Endothelial cell of umbilical vein (primary cell): Measurements from ENCODE around the gene ZNF487. TPM values are rescaled to one million over a fixed set of nuclear protein-coding genes. Genes with fewer than 3 reads are reported as not detected.

Source experiments
- BruUV-seq: library from RNA; stranded (reverse); fragments of 400-500 nt; replicated peaks from 2 replicates; lab custom pipeline; 2021; lab: Mats Ljungman, UMichigan
- CTCF ChIA-PET: fragments of 300-600, 350-600 bp; sonication (Branson Sonifier 250); formaldehyde crosslinking; loops from one replicate; lab custom pipeline; 2021; ENCODE audit warnings: antibody characterized with exemption, inconsistent platforms; lab: Charles Lee
- POLR2A ChIA-PET: fragments of 300-600, 350-600 bp; sonication (Branson Sonifier 250); formaldehyde crosslinking; loops from one replicate; lab custom pipeline; 2021; ENCODE audit warnings: antibody characterized with exemption, inconsistent platforms; lab: Charles Lee
- DNase-seq: peaks from one replicate; pipeline ENCODE4 v3.0.0-alpha.2; 2011; ENCODE audit warnings: low read depth, low spot score
- FAIRE-seq: peaks from 2 replicates; lab custom pipeline; 2011; peaks lifted over from hg19 to GRCh38; lab: Jason Lieb, UNC
- H2AFZ ChIP-seq: 2 replicates; pipeline ENCODE4 v1.6.0; 2012; ENCODE audit warnings: low read depth, low read length, control low read depth, inconsistent platforms
- H3K27ac ChIP-seq: 2 replicates; pipeline ENCODE4 v1.5.1; 2011; ENCODE audit warnings: low read depth, mild to moderate bottlenecking, control low read depth, low read length, moderate library complexity; ENCODE audit not compliant: insufficient read depth
- H3K27me3 ChIP-seq, 2 experiments: 2 replicates each; pipeline versions ENCODE4 v1.6.0 to v1.6.1; 2011; ENCODE audit warnings: low read length in 2 of 2, mixed read lengths in 1 of 2; ENCODE audit not compliant: control insufficient read depth in 2 of 2, insufficient read depth in 2 of 2
- H3K36me3 ChIP-seq, 2 experiments: 2 replicates in 1 of 2; 3 replicates in 1 of 2; pipeline ENCODE4 v1.5.1; 2011; ENCODE audit warnings: low read length in 2 of 2, mild to moderate bottlenecking in 1 of 2, moderate library complexity in 1 of 2; ENCODE audit not compliant: control insufficient read depth in 2 of 2, insufficient read depth in 2 of 2; ENCODE audit errors: extremely low read depth in 1 of 2
- H3K4me1 ChIP-seq: 3 replicates; pipeline ENCODE4 v1.5.1; 2011; ENCODE audit warnings: mild to moderate bottlenecking, low read length; ENCODE audit not compliant: control insufficient read depth, insufficient read depth; ENCODE audit errors: extremely low read depth
- H3K4me2 ChIP-seq: 2 replicates; pipeline ENCODE4 v1.6.1; 2011; ENCODE audit warnings: low read length, control low read depth, mixed read lengths; ENCODE audit not compliant: insufficient read depth
- H3K4me3 ChIP-seq, 3 experiments: fragments of 200-600 bp in 1 of 3; sonication (generic), shearing (Covaris generic) in 1 of 3; replicated peaks in 1 of 3; 2 replicates each; pipeline ENCODE4 v1.5.1; 2011 to 2016; ENCODE audit warnings: control low read depth in 3 of 3, low read length in 3 of 3, mild to moderate bottlenecking in 2 of 3, inconsistent platforms in 1 of 3, low read depth in 1 of 3, moderate library complexity in 1 of 3; ENCODE audit not compliant: insufficient read depth in 1 of 3
- H3K79me2 ChIP-seq: 2 replicates; pipeline ENCODE4 v1.6.0; 2012; ENCODE audit warnings: low read length, inconsistent platforms; ENCODE audit not compliant: control insufficient read depth, insufficient read depth
- H3K9ac ChIP-seq: replicated peaks from 2 replicates; pipeline ENCODE3; 2011; ENCODE audit warnings: low read length, control low read depth; ENCODE audit not compliant: insufficient read depth; ENCODE audit errors: extremely low read depth
- H3K9me1 ChIP-seq: replicated peaks from 3 replicates; pipeline ENCODE4 v1.6.0; 2011; ENCODE audit warnings: mild to moderate bottlenecking, low read length; ENCODE audit not compliant: control insufficient read depth, insufficient read depth; ENCODE audit errors: extremely low read depth
- H3K9me3 ChIP-seq: replicated peaks from 2 replicates; pipeline ENCODE4 v1.5.1; 2012; ENCODE audit warnings: low read length, inconsistent platforms; ENCODE audit not compliant: control insufficient read depth, insufficient read depth
- H4K20me1 ChIP-seq: replicated peaks from 2 replicates; pipeline ENCODE3; 2011; ENCODE audit warnings: mild to moderate bottlenecking, low read length; ENCODE audit not compliant: control insufficient read depth, insufficient read depth; ENCODE audit errors: extremely low read depth
- EZH2 ChIP-seq: IDR thresholded peaks from 2 replicates; pipeline ENCODE4 v1.6.1; 2012; ENCODE audit warnings: borderline replicate concordance, low read depth, mild to moderate bottlenecking, moderate library complexity, low read length, inconsistent platforms; ENCODE audit not compliant: severe bottlenecking
- FOS ChIP-seq: IDR thresholded peaks from 2 replicates; pipeline ENCODE4 v1.6.1; 2011; ENCODE audit warnings: mild to moderate bottlenecking, low read length, moderate library complexity, borderline replicate concordance; ENCODE audit not compliant: insufficient read depth
- GATA2 ChIP-seq: IDR thresholded peaks from 2 replicates; pipeline ENCODE4 v1.7.0; 2011; ENCODE audit warnings: low read depth, mild to moderate bottlenecking, moderate library complexity, mixed read lengths, low read length; ENCODE audit not compliant: insufficient read length, insufficient read depth
- JUN ChIP-seq: IDR thresholded peaks from 2 replicates; pipeline ENCODE4 v1.6.1; 2011; ENCODE audit warnings: borderline replicate concordance, low read depth; ENCODE audit not compliant: insufficient read length, insufficient read depth
- MAX ChIP-seq: IDR thresholded peaks from 2 replicates; pipeline ENCODE4 v1.6.1; 2011; ENCODE audit not compliant: insufficient read depth, insufficient read length
- MYC ChIP-seq: IDR thresholded peaks from one replicate; pipeline ENCODE4 v1.6.1; 2011; ENCODE audit warnings: mild to moderate bottlenecking, low read depth, low read length
- POLR2A ChIP-seq: IDR thresholded peaks from 2 replicates; pipeline ENCODE4 v1.6.1; 2012; ENCODE audit warnings: low read depth, mild to moderate bottlenecking, control low read depth, low read length
- POLR2AphosphoS5 ChIP-seq: IDR thresholded peaks from 2 replicates; pipeline ENCODE4 v1.6.1; 2012; ENCODE audit warnings: low read depth, mild to moderate bottlenecking, control low read depth, low read length, moderate library complexity; ENCODE audit not compliant: insufficient read depth
- dilution Hi-C: fragments of 300-500 bp; cut with MboI; formaldehyde crosslinking; loops from one replicate; pipeline ENCODE4 v1.15.0; 2019; ENCODE audit warnings: low sequenced_read_pairs; ENCODE audit not compliant: extremely low pct_ligation_motif_present
- intact Hi-C: fragments of 100-400 bp; cut with micrococcal nuclease; formaldehyde crosslinking; loops from one replicate; pipeline ENCODE4 v1.10.0; 2022
- polyA plus RNA-seq, 4 experiments: library from polyadenylated mRNA; depleted of rRNA in 3 of 4; stranded (reverse) in 3 of 4; unstranded in 1 of 4; fragments of >200 nt; gene quantifications; 2 replicates each; pipeline versions ENCODE4 v1.2.1 to v1.2.3, GENCODE V29; 2011 to 2012; ENCODE audit warnings: missing spikeins in 1 of 4
- total RNA-seq: library from RNA; stranded (reverse); gene quantifications from 2 replicates; pipeline ENCODE4 v1.2.3, GENCODE V29; 2021
- TF ChIP-seq, protein P1 (sequence below), 2 donors: IDR thresholded peaks; 1 replicate in 1 of 2; 2 replicates in 1 of 2; pipeline ENCODE4 v1.5.1; 2011; ENCODE audit warnings: low read length in 2 of 2, mild to moderate bottlenecking in 2 of 2, moderate library complexity in 2 of 2, control low read depth in 1 of 2, inconsistent platforms in 1 of 2, low read depth in 1 of 2; ENCODE audit not compliant: insufficient read depth in 1 of 2; ENCODE audit errors: extremely low read depth in 1 of 2

ZNF487 gene
- total and polyA plus RNA-seq, 2 donors (not counting 3 experiments of a cell fraction or from before 2014, with no cell fraction given): 2.1 to 2.6 TPM

GRCh38 chr10:43417950-43418768 is 18.8 kb upstream of the ZNF487 start:
- Histone ChIP-seq H3K4me3 (no peak overlapping the region), H3K36me3 (no peaks in the 10 kb centered on the region), H3K79me2 (no peaks in the 10 kb centered on the region), H3K4me1 (peaks cover 16% of the 10 kb centered on the region), H3K27me3 (no peaks in the 10 kb centered on the region), H3K4me2 (peak overlapping the region; percentile 8), H3K9me3 (no peaks in the 10 kb centered on the region), H3K27ac (peak overlapping the region; percentile 26), H3K9me1 (no peaks in the 10 kb centered on the region), H2AFZ (peak overlapping the region; percentile 26), H4K20me1 (no peaks in the 10 kb centered on the region), H3K9ac (no peak overlapping the region)
- FAIRE-seq (peak; percentile 70), DNase-seq (peak; percentile 87)
- POLR2A ChIA-PET: interaction anchor here (0.7 kb wide), 1 partner anchor 15 kb away, joined by 9 read pairs; no protein-coding TSS in a partner anchor
- CTCF ChIA-PET: interaction anchor here (0.8 to 2.0 kb wide), 2 partner anchors 9 to 11 kb away, joined by 3 to 9 read pairs; no protein-coding TSS in a partner anchor
- dilution Hi-C loops: no loop called here
- BruUV-seq: no TSS peak
- TF ChIP-seq GATA2 (peak; percentile 77), JUN (peak; percentile 28), FOS (no peak), POLR2AphosphoS5 (peak; percentile 64), MAX (no peak), POLR2A (no peak), MYC (no peak), EZH2 (no peak)
- TF ChIP-seq, protein P1, sequence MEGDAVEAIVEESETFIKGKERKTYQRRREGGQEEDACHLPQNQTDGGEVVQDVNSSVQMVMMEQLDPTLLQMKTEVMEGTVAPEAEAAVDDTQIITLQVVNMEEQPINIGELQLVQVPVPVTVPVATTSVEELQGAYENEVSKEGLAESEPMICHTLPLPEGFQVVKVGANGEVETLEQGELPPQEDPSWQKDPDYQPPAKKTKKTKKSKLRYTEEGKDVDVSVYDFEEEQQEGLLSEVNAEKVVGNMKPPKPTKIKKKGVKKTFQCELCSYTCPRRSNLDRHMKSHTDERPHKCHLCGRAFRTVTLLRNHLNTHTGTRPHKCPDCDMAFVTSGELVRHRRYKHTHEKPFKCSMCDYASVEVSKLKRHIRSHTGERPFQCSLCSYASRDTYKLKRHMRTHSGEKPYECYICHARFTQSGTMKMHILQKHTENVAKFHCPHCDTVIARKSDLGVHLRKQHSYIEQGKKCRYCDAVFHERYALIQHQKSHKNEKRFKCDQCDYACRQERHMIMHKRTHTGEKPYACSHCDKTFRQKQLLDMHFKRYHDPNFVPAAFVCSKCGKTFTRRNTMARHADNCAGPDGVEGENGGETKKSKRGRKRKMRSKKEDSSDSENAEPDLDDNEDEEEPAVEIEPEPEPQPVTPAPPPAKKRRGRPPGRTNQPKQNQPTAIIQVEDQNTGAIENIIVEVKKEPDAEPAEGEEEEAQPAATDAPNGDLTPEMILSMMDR (IDR thresholded peaks at IDR 0.05; ENCODE audit: extremely low read depth in 1 of 2, insufficient read depth in 1 of 2, low read depth in 1 of 2, low read length in 2 of 2): no peak
- intact Hi-C loops: no loop called here
